GM21619 (cell line): ENCODE data around the gene UBALD1.

ENCODE experiments used
- ATAC-seq: cut with Tn5 transposase; IDR thresholded peaks from one replicate; pipeline ENCODE4 v1.9.1; 2021; ENCODE audit not compliant: unreplicated experiment

UBALD1 gene

DNA sequence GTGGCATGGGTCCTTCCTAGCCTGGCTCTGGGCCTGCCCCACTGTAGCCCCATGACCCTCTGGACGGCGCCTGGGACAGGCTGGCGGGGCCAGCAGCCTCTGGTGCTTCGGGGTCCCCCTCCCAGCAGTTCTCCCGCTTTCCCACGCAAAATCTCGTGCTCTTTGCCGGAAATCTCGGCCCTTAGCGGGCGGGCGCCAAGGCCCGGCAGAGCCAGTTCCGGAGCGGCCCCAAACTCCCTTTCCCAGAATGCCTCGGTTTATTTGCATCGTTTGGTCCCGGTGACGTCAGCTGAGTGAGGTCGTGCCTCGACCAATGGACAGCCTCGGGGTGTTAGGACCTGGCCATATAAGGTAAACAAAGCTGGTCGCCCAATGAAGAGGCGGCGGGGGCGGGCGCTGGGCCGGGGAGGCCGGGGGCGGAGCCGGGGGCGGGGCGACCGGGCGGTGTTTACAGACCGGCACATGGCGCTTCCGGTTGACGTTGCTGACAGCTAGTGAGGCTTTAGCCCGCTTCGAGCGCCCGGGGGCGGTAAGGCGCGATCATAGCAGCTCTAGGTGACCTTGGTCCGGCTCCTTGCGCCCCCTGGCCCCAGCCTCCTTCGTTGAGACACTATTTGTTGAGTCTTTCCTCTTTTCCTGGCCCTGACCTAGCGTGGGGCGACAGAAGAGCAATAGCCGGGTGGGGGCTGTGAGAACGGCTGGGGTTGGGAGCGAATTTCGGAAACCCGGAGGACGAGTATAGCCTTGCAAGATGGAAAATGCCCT lies 1.5 kb upstream of the UBALD1 start:
- ATAC-seq: peak; percentile 71

DNA sequence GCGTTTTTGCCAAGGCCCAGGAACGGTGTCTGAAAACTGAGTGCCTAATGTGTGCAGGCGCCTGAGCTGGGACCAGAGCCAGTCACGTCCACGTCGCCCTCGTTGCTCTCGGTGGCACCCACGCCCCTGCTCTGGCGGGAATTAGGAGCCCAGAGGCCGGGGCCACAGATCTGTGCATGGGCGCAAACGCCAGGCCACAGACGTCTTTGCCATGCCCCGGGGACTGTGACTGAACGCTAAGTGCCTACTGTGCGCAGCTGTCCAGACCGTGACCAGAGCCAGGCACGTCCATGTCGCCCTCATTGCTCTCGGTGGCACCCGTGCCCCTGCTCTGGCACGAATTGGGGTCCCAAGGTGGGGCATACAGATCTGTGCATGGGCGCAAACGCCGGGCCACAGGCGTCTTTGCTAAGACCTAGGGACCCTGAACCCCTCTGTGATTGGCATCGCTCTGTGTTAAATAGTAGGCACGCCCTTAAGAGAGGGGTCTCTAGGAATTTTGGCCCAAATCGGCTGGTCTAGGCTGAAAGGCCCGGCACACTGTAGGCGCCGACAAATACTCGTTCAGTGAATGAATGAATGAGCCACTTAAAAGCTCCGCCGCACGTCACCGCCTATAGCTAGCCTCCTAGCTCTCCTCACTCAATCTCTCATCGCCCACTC lies 827 bp upstream of the UBALD1 start:
- no peak for ATAC-seq

DNA sequence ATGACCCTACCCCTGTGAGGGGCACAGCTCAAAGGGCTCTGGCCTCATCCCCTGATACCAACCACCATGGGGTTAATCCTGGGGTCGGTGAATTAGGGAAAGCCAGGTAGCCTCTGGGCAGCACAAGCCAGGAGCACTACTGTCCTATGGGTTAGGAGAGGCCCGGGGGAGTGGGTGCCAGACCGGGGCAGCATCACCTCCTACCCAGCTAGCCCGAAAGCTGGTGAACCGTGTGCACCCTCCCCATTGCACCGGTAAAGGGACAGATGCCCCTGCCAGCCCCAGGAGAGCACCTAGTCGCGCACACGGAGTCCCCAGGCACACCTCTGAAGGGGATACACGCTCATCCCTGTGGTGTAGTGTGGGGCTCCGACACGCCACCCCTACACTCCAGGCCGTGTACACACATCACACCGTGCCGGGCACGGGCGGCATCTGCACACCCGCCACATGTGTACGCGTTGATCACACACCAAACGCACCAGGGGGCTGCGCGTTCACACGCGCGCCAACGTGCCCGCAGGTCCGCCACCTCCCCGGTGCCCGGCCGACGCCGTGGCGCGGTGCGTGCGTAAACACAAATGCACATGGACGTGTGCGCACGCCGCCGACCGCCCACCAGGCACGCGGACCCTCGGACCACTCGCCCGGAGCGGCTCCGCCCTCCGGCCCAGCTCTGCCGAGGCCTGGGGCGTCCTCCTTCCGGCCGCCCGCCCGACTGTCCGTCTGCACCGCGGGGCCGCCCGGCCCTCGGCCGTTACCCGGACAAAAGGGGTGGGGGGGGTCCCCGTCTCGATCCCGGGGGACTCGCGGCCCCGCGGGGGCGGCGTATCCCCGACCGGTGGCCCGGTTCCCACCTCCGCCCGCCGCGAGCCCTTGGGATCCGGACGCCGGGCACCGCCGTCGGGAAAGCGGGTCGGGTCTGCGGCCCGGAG lies 785 bp downstream of the UBALD1 start:
- no peak for ATAC-seq

DNA sequence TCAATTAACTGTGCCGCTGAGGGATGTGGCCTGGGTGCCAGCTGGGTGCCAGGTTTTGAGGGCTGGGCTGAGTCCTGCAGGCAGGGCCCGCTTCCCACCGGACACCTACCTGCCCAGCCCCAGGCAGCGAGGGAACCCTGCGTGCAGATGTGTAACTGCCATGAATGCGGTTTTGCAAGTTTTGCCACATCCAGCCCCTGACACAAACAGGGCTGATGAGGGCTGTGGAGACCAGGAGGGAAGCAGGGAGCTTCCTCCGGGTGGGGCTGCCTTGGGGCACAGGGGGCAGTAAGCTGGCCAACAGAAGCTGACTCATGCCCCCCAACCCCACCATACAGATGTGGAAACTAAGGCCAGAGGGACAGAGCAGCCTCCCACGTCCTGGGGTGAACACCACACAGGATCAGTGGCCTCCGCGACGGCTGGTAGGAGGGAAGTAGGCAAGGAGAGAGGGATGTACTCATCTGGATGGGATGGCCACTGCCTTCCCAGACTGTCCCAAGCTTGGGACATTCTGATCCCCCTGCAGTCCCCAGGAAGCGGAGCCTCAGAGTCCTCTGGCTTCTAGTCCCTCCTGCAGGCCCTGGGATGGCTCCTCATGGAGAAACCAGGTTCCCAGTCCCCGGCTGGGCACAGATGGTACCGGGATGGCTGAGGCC lies 1.6 kb downstream of the UBALD1 start:
- no peak for ATAC-seq

DNA sequence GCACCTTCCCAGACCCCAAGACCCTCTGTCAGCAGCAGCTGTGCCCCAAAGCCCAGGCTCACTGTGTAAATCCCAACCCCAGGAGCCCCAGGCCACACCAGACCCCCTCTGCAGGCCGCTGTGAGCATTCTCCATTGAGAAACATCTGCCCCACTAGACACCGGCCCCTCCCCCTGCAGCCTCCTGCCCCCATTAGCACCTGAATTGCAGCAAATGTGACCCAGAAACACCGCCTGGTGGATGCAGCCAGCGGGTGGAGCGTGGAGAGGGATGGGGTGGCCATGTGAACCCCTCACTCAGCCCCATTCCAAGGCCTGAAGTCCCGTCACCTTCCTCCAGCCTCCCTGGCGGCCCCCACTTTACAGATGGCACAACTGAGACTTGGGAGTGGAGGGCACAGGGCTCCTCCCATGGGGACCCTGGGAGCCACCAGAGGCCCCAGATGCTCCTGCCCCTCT lies 2.2 kb downstream of the UBALD1 start:
- ATAC-seq: no peak

DNA sequence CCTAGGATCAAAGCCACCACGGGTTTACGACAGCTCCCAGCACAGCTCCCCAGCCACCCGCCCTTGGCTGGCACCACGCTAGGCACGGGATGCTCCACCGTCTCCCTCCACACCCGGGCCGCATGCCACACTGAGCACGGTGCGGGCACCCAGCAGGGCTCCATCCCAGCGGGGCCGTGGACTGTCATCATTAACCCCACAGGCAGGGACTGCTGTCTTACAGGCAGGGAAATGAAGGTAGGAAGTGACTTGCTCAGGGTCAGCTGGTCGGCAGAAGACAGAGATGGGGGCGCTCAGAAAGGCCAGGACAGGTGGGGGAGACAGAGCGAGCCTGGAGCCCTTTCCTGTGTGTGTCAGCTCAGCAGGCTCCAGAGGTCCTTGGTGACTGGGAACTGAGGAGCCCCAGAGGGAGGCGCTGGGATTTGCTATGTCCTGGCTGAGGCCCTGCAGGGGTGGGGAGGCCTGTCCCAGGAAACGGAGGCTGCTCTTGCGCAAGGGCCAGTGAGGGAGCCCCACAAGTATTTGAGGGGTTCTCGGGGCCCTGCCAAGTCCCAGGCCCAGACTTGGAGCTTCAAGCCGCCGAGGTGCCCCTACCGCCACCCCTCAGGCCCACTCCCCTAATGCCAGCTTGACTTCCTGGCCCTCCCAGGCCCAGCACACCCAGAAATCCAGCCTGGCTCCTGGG lies 3.2 kb downstream of the UBALD1 start:
- no peak for ATAC-seq

DNA sequence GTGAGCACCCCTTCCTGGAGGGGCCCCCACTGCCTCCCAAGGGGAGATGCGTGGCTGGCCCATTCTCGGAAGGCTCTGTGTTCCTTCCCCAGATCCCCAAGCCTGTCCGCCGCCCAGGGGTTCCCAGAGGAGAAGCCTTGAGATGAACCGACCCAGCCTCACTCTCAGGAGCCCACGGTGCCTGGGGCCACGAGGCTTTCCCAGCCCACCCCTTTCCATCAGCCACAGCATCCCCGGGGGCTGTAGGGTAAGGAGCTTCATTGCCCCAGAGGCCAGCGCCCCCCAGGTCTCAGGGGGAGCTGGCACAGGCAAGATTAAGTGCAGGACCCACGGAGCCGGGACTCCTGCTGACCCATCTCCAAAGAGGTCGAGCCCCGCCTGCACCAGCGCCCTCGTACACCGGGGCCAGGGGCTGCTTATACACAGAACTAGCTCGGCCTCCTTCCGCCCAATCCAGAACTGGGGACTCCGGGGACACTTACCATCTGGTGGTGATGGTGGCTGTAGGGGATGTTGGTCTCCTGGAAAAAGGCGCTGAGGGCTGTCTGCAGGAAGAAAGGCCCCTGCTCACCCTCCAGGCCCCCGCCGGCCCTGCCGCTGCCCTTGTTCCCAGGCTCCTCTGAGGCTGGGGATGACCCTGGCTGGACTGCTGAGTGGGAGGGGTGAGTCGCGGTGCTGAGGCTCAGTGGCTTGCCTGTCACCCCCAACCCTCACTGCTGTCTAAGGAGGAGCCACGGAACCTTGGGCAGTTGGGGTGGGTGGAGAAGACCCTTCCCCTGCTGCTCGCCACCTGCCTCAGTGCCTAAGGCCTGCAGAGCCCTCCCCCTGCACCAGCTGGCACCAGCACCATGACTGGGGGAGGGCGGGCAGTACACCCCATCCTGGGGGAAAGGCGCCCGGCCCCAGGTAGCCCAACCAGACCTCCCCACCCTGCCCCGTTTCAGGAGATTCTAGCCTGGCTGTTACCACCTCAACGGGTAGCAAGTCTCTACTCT lies 4.4 kb downstream of the UBALD1 start:
- no peak for ATAC-seq

DNA sequence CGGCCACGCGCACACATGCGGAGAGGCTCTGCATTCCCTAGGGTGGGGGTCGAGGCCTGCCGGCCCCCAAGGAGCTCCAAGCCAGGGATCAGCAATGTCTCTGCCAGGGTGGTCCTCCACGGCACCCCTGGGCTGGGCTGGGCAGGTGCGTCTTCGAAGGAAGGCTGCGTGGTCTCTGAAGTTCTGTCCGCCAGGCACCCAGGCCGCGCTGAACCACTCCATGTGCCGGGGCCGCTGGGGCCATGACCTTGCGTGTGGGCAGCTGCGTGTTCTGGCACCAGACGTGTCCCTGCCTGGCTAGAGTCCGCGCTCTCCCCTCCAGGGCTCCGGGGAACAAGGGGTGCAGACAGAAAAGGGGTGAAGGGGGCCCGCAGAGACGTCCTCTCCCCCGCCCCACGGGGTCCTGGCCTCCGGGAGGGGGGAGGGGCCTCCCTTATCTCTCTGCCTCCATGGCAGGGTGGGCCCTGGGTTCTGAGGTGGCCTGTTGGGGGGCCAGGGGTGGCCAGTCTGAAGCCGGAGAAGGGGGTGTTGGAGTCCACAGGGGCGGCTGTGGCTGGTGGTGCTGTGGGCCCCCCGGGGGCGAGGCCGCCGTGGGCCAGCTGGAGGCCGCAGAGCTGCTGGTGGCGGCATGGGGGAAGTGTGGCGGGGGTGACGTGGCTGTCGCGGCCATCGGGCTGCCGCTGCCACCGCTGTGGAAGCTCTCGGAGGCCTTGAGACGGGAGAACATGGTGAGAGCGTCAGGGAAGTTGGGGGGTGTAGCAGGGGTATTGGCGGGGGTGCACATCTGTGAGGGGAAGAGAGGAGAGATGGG lies 5.3 kb downstream of the UBALD1 start:
- no peak for ATAC-seq

DNA sequence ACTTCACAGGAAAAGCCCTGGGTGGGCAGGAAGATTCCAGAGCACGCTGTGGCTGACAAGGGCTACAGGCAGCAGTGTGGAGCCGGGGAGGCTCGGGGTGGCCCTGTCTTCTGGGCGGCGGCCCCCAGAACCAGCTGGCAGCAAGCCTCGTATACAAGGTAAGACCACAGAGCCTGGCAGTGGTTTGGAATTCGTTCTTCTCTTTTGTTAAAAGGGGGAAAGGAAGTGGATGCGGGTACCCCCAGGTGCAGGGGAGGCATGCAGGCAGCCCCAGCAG lies 6.0 kb downstream of the UBALD1 start:
- ATAC-seq: no peak

DNA sequence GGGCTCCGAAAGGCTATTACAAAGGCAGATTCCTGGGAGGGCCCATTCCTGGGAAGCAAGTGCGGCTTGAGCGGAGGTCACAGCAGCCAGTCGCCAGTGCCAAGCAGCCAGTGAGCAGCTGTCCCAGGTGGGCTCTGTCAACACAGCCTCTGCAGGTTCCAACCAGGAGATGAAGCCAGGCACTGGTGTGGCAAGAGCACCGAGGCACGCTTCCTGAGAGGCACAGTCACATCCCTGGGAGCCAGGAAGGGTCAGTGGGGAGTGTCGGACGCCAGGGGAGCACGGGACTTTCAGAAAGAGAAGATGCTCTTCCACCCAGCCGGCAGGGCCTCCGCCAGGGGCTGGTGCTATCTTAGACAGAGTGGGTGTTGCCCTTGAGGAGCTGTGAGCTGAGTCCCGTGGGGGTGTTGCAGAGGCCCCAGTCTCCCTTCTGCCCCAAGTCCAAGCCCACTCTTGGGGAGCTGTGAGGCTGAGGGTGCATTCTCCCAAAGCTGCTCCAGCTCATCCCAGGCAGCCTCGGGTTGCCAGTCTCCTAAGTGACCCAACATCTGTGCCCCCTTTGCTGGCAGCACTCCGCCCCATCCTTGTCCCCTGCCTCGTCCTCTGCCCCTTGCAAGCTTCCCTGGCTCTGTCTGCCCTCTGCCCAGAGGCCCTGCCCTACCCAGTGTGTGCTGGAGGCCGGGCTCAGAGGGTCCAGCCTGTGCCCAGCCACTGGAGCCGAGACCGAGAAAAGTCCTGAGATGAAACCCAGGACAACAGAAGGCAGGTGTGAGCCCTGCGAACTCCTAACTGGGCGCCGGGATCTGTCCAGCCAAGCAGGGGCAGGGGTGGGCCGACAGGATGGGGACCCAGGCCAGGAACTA lies 6.6 kb downstream of the UBALD1 start:
- ATAC-seq: no peak

DNA sequence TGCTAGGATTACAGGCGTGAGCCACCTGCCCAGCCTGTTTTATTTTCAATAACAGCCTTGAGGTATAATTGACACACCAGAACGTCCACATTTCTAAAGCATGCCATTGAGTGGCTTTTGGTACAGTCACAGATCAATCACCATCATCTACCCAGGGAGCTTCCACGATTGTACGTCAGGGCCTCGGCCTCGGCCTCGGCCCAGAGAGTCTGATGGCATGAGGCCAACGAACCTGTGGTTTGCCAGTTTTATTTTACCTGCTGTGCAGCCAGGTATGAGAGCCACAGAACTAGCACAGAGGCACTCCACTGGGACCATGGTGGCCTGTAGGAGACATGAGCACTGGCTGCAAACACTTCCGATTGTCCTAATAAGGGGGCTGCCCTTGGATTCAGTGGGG lies 8.3 kb downstream of the UBALD1 start:
- no peak for ATAC-seq

DNA sequence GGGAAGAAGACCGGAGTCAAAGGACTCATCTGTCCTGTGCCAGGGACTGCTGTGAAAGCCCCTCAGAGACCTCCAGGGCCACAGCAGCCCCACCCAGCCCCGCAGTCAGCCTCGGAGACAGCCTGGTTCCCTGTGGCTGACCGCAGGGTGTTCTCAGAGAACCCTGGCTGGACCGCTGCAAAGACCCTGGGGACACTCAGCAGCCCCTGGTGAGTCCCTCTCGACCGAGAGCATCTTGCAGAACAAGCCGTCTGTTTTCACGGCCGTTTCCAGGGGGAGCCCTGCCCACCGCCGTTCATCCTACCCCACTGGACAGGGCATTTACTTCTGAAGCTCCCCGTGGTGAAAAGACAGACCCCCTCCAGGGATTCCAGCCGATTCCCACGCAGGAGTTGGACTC lies 10.3 kb downstream of the UBALD1 start:
- no peak for ATAC-seq

DNA sequence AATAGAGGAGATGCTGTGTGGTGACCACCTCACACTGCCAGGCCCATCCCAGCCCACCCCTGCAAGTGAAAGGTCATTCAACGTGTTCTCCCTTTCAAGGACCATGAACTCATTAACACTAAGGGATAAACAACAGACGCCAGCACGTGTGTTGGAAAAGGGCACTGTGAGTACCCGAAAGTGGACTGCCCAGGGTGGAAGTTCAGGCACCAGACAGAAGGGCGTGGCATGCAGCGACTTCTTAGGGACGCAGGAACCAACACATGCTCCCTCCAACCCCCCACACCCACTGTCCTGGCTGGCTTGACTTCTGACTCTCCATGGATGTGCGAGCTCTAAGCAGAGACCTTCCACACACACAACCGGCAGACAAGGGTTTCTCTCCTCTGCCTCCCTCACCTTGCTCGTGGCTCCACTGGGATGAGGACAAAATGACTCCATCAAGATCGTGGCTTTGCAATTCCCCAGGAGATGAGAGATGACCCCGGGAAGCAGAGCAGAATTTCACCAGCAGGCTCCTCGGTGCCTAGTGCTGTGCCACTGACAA lies 11.0 kb downstream of the UBALD1 start:
- ATAC-seq: no peak

DNA sequence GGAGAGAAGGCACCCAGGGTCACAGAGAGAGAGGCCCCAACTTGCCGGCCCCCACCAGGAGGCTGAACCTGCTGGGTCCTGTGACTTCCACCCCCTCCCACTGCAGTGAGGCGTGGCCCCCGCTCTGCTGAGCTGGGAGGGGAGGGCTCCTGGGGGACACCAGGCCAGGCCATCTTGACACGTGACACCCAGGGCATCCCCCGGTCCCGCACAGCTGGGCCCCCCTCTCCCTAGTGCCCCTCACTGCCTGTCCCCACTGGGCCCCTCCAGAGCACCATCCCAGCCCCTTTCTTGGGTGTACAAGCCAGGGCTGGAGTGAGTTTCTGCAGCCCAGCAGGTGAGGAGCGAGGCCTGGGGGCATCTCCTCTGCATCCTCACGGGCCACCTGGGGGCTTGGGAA lies 12.4 kb downstream of the UBALD1 start:
- no peak for ATAC-seq

DNA sequence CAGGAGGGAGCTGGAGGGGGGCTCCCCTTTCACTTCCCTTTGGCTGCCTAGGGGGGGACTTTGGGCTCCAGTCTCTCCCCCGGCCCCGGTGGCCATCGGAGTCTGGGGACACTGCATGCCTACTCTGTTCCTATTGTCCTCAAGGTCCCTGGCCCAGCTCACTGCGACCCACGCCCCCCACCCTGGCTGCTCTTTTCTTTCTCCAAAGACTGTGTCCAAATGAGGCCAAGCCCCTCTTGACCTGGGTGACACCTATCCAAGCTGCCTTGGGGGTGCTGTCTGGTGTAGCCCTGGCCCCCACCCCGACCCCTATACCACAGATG lies 12.9 kb downstream of the UBALD1 start:
- no peak for ATAC-seq

DNA sequence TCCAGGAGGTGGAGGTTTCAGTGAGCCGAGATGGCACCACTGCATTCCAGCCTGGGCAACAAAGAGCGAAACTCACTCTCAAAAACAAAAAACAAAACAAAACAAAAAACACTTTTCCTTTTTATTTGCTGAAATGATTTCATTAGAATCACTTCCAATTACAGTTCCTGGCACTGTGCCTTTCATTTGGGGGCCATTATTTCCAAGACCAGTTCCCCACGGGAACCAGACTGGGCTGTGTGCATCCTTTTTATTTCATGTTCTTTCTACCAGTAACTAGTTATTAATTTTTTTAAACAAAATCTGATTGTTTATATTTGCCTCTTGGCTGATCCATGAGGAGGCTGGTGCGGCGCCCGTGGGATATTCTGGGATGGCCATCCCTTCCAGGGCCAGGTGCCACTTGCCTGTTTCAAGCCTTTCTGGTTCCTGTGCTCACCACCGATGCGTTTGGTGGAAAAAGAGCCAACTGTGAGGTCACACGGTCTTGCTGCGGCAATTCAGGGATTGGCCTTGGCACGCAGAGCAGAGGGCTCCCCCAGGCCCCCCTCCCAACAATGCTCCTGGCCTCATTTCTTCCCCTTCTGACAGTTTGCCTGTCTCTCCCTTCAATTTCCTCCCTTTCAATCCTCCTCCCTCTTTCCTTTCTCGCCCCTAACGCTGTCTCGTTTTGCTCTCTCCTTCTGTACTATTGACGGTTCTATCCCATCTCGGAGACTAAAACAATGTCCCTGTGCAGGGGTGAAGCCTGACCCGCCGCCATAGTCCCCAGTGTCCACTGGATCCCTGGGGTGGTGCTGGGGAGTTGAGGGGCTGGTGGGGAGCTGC lies 13.4 kb downstream of the UBALD1 start:
- ATAC-seq: no peak

DNA sequence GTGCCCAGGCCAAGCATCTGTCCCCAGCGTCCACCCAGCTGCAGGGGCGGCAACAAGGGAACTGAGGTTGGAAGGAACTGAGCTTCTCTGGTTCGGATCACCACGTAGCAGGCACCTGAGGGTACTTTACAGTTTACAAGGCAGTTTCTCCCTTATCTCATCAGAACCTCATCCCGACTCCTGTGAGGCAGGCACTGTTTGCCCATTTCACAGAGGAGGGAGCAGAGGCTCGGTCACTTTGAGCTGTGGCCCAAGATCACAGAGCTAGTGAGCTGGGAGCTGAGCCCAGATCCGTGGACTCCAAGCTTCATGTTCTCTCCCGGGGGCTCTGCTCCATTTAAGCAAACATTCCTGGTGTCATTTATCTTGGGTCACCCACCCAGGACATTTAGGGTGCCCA lies 15.1 kb downstream of the UBALD1 start:
- no peak for ATAC-seq
